ENCODE data around the gene SLC27A5.

Gene SLC27A5

GRCh38 chr19:58469241-58470013 is 42.4 kb downstream of the SLC27A5 start:
- H3K36me3 ChIP-seq (ENCODE audit: control insufficient read depth, insufficient read depth, low read length, severe bottlenecking): peaks cover 24% of the 10 kb centered on the region
- H3K4me3 ChIP-seq (ENCODE audit: low read length): no peak overlapping the region
- DNase-seq (ENCODE audit: low read depth): no peak
- no peaks in the 10 kb centered on the region for H3K27me3 ChIP-seq (replicated peaks; ENCODE audit: control insufficient read depth, insufficient read depth, low read length)
- H3K4me1 ChIP-seq (ENCODE audit: control insufficient read depth, insufficient read depth, low read length): peaks cover 15% of the 10 kb centered on the region
- H3K9ac ChIP-seq (ENCODE audit: low read length): no peak overlapping the region
- H3K9me3 ChIP-seq (ENCODE audit: control insufficient read depth, low read length): no peaks in the 10 kb centered on the region

GRCh38 chr19:58468216-58468839 is 43.5 kb downstream of the SLC27A5 start:
- Histone ChIP-seq H3K9me3 (ENCODE audit: control insufficient read depth, low read length) (no peaks in the 10 kb centered on the region), H3K4me1 (ENCODE audit: control insufficient read depth, insufficient read depth, low read length) (peaks cover 14% of the 10 kb centered on the region), H3K27me3 (replicated peaks; ENCODE audit: control insufficient read depth, insufficient read depth, low read length) (no peaks in the 10 kb centered on the region), H3K4me3 (ENCODE audit: low read length) (peak overlapping the region; percentile 96), H3K36me3 (ENCODE audit: control insufficient read depth, insufficient read depth, low read length, severe bottlenecking) (peaks cover 24% of the 10 kb centered on the region), H3K9ac (ENCODE audit: low read length) (peak overlapping the region; percentile 53)
- peak; percentile 7 for DNase-seq (ENCODE audit: low read depth)

- Histone ChIP-seq H3K4me3 (ENCODE audit: low read length) (peak within 1 kb of the TSS; percentile 96), H3K9me3 (ENCODE audit: control insufficient read depth, low read length) (no peaks in the 10 kb centered on the region), H3K4me1 (ENCODE audit: control insufficient read depth, insufficient read depth, low read length) (peaks cover 14% of the 10 kb centered on the region), H3K9ac (ENCODE audit: low read length) (peak within 1 kb of the TSS; percentile 91), H3K27me3 (replicated peaks; ENCODE audit: control insufficient read depth, insufficient read depth, low read length) (no peaks in the 10 kb centered on the region), H3K36me3 (ENCODE audit: control insufficient read depth, insufficient read depth, low read length, severe bottlenecking) (peaks cover 16% of the 10 kb centered on the region)
- DNase-seq (ENCODE audit: low read depth): peak; percentile 99
Observed at GRCh38 chr19:58466760-58467589, 44.8 kb downstream of the SLC27A5 start, which contains the start of gene ZNF324. TSS of gene ZNF324 (plus strand) at chr19:58467080. CDS start at chr19:58469186, 2,106 bp downstream.

- H3K9me3 ChIP-seq (ENCODE audit: control insufficient read depth, low read length): no peaks in the 10 kb centered on the region
- peaks cover 14% of the 10 kb centered on the region for H3K4me1 ChIP-seq (ENCODE audit: control insufficient read depth, insufficient read depth, low read length)
- peak overlapping the region; percentile 96 for H3K4me3 ChIP-seq (ENCODE audit: low read length)
- no peak for DNase-seq (ENCODE audit: low read depth)
- H3K27me3 ChIP-seq (replicated peaks; ENCODE audit: control insufficient read depth, insufficient read depth, low read length): no peaks in the 10 kb centered on the region
- H3K9ac ChIP-seq (ENCODE audit: low read length): peak overlapping the region; percentile 91
- H3K36me3 ChIP-seq (ENCODE audit: control insufficient read depth, insufficient read depth, low read length, severe bottlenecking): peaks cover 11% of the 10 kb centered on the region
Observed at GRCh38 chr19:58466089-58466759, 45.6 kb downstream of the SLC27A5 start.

GRCh38 chr19:58460039-58460438 is 51.8 kb downstream of the SLC27A5 start:
- Histone ChIP-seq H3K9me3 (ENCODE audit: control insufficient read depth, low read length) (no peaks in the 10 kb centered on the region), H3K36me3 (ENCODE audit: control insufficient read depth, insufficient read depth, low read length, severe bottlenecking) (peaks cover 12% of the 10 kb centered on the region), H3K4me3 (ENCODE audit: low read length) (no peak overlapping the region), H3K27me3 (replicated peaks; ENCODE audit: control insufficient read depth, insufficient read depth, low read length) (no peaks in the 10 kb centered on the region), H3K9ac (ENCODE audit: low read length) (no peak overlapping the region), H3K4me1 (ENCODE audit: control insufficient read depth, insufficient read depth, low read length) (no peaks in the 10 kb centered on the region)
- no peak for DNase-seq (ENCODE audit: low read depth)

GRCh38 chr19:58456111-58456510 is 55.7 kb downstream of the SLC27A5 start:
- Histone ChIP-seq H3K4me3 (ENCODE audit: low read length) (no peak overlapping the region), H3K9me3 (ENCODE audit: control insufficient read depth, low read length) (no peaks in the 10 kb centered on the region), H3K36me3 (ENCODE audit: control insufficient read depth, insufficient read depth, low read length, severe bottlenecking) (peaks cover 26% of the 10 kb centered on the region), H3K27me3 (replicated peaks; ENCODE audit: control insufficient read depth, insufficient read depth, low read length) (no peaks in the 10 kb centered on the region), H3K9ac (ENCODE audit: low read length) (no peak overlapping the region), H3K4me1 (ENCODE audit: control insufficient read depth, insufficient read depth, low read length) (peaks cover under 1% of the 10 kb centered on the region)
- no peak for DNase-seq (ENCODE audit: low read depth)

- Histone ChIP-seq H3K9me3 (ENCODE audit: control insufficient read depth, low read length) (no peaks in the 10 kb centered on the region), H3K27me3 (replicated peaks; ENCODE audit: control insufficient read depth, insufficient read depth, low read length) (no peaks in the 10 kb centered on the region), H3K9ac (ENCODE audit: low read length) (no peak overlapping the region), H3K36me3 (ENCODE audit: control insufficient read depth, insufficient read depth, low read length, severe bottlenecking) (peaks cover 26% of the 10 kb centered on the region), H3K4me3 (ENCODE audit: low read length) (no peak overlapping the region), H3K4me1 (ENCODE audit: control insufficient read depth, insufficient read depth, low read length) (peaks cover 5% of the 10 kb centered on the region)
- DNase-seq (ENCODE audit: low read depth): no peak
Observed at GRCh38 chr19:58455306-58455705, 56.5 kb downstream of the SLC27A5 start.

- no peaks in the 10 kb centered on the region for H3K9me3 ChIP-seq (ENCODE audit: control insufficient read depth, low read length)
- H3K36me3 ChIP-seq (ENCODE audit: control insufficient read depth, insufficient read depth, low read length, severe bottlenecking): peaks cover 26% of the 10 kb centered on the region
- H3K9ac ChIP-seq (ENCODE audit: low read length): no peak overlapping the region
- no peaks in the 10 kb centered on the region for H3K27me3 ChIP-seq (replicated peaks; ENCODE audit: control insufficient read depth, insufficient read depth, low read length)
- DNase-seq (ENCODE audit: low read depth): no peak
- peaks cover 5% of the 10 kb centered on the region for H3K4me1 ChIP-seq (ENCODE audit: control insufficient read depth, insufficient read depth, low read length)
- H3K4me3 ChIP-seq (ENCODE audit: low read length): no peak overlapping the region
Observed at GRCh38 chr19:58453743-58454142, 58.0 kb downstream of the SLC27A5 start.

GRCh38 chr19:58451358-58452101 is 60.3 kb downstream of the SLC27A5 start, which contains the start of gene ZNF324B:
TSS of gene ZNF324B (plus strand) at chr19:58451622. CDS start at chr19:58453702, 2,080 bp downstream.
- H3K36me3 ChIP-seq (ENCODE audit: control insufficient read depth, insufficient read depth, low read length, severe bottlenecking): peaks cover 17% of the 10 kb centered on the region
- peak within 1 kb of the TSS; percentile 90 for H3K9ac ChIP-seq (ENCODE audit: low read length)
- H3K4me1 ChIP-seq (ENCODE audit: control insufficient read depth, insufficient read depth, low read length): peaks cover 5% of the 10 kb centered on the region
- no peaks in the 10 kb centered on the region for H3K9me3 ChIP-seq (ENCODE audit: control insufficient read depth, low read length)
- H3K4me3 ChIP-seq (ENCODE audit: low read length): peak within 1 kb of the TSS; percentile 92
- peak; percentile 99 for DNase-seq (ENCODE audit: low read depth)
- H3K27me3 ChIP-seq (replicated peaks; ENCODE audit: control insufficient read depth, insufficient read depth, low read length): no peaks in the 10 kb centered on the region

GRCh38 chr19:58450856-58451357 is 60.9 kb downstream of the SLC27A5 start:
- H3K9ac ChIP-seq (ENCODE audit: low read length): peak overlapping the region; percentile 90
- peak; percentile 17 for DNase-seq (ENCODE audit: low read depth)
- H3K36me3 ChIP-seq (ENCODE audit: control insufficient read depth, insufficient read depth, low read length, severe bottlenecking): peaks cover 14% of the 10 kb centered on the region
- peaks cover 5% of the 10 kb centered on the region for H3K4me1 ChIP-seq (ENCODE audit: control insufficient read depth, insufficient read depth, low read length)
- no peaks in the 10 kb centered on the region for H3K27me3 ChIP-seq (replicated peaks; ENCODE audit: control insufficient read depth, insufficient read depth, low read length)
- H3K9me3 ChIP-seq (ENCODE audit: control insufficient read depth, low read length): no peaks in the 10 kb centered on the region
- peak overlapping the region; percentile 92 for H3K4me3 ChIP-seq (ENCODE audit: low read length)
